Renal cortex interstitium (tissue), 11 donors: ENCODE data around the gene PDE4D. TPM values are rescaled to one million over a fixed set of nuclear protein-coding genes. Genes with fewer than 3 reads are reported as not detected.
A peak's percentile ranks its signal among the peaks of the same experiment; 100 is the strongest.
"Not testable (repeated sequence)": the region's sequence is repeated elsewhere in the genome, so short reads cannot be mapped to it uniquely, and the experiment has no call there.

ENCODE experiments used
- DNase-seq, 11 donors: peaks; one replicate each; pipeline ENCODE4 v3.0.0-alpha.2; 2013; ENCODE audit warnings: low read depth in 9 of 11, low spot score in 4 of 11; ENCODE audit errors: extremely low read depth in 1 of 11
- polyA plus RNA-seq, 3 donors: library from polyadenylated mRNA; unstranded; fragments of 120-200 nt; gene quantifications; one replicate each; pipeline ENCODE4 v1.2.1, GENCODE V29; 2013; ENCODE audit not compliant: insufficient read length in 3 of 3

The PDE4D gene
- polyA plus RNA-seq, 3 donors: 18.6 to 43.9 (median 21.4) TPM

DNA sequence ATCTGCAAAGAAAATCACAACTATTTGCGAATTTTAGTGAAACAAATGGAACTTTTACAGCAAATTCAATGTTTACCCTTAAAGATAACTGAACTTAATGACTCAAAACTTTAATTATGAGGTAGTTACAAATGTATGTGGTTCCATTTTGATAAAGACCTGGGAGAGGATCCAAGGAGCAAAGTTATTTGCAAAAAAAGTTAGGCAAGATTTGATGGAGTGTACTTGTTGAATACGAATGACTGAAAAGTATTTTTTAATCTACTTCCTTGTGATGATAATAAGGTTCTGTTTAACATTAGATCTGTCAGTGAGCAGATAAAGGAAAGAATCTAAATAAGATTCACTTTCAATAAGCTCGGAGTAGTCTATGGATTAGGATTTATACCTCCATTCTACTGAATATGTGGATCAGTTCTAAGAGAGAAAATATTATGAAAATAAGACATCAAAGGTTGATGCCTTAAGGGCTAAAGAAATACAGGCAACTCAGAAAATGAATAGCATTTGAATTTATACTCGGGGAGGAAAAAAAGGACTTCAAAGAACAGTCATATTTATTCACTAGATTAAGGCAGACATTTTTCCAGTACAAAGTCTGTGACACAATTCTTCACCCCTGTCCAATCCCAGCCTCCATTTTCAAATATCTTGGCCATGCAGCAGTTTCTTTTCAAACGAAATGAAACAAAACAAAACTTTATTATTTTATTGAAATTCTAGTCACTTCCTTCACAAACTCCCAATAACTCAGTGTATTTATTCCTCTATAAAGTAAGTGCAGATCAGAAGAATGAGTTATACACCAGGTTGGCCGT lies 199.8 kb downstream of the PDE4D start:
- DNase-seq: no peak

- no peak for DNase-seq
Observed at GRCh38 chr5:59685793-59686192, 207.7 kb downstream of the PDE4D start.

- no peak for DNase-seq
Observed at GRCh38 chr5:59685191-59685530, 208.4 kb downstream of the PDE4D start.

GRCh38 chr5:59684388-59685190 lies 208.9 kb downstream of the PDE4D start:
- no peak for DNase-seq

GRCh38 chr5:59683311-59683710 lies 210.2 kb downstream of the PDE4D start:
- DNase-seq: no peak

DNA sequence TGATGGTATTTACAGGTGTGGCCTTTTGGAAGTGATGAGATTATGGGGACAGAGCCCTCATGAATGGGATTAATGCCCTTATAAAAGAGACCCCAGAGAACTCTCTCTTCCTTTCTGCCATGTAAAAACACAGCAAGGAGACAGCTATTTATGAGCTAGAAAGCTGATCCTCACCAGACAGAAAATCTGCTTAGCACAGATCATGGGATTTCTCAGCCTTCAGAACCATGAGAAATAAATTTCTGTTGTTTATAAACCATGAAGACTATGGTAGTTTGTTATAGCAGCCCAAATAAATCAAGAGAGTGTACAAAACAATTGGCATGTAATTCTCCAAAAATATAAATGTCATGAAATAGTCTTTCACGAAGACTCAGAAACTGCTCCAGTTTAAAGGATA lies 211.0 kb downstream of the PDE4D start:
- no peak for DNase-seq

- DNase-seq: no peak
Observed at GRCh38 chr5:59678943-59679342, 214.6 kb downstream of the PDE4D start.

DNA sequence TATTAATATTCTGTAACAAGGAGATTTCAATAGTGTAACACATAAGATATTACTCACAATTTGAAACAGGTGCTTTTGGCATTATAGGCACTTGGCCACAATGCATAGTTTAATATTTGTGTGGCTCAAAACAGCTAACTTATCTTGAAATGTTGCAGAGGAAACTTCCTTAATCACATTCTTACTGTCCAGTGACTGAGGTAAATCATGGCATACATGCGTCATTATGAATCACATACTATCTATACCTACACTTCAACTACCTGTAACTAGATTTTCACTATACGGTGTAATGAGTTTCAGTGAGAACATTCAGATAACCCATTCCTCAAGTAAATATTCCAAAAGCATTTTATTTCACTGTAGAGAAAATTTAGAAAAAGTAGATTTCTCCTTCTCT lies 218.8 kb downstream of the PDE4D start:
- DNase-seq: no peak

DNA sequence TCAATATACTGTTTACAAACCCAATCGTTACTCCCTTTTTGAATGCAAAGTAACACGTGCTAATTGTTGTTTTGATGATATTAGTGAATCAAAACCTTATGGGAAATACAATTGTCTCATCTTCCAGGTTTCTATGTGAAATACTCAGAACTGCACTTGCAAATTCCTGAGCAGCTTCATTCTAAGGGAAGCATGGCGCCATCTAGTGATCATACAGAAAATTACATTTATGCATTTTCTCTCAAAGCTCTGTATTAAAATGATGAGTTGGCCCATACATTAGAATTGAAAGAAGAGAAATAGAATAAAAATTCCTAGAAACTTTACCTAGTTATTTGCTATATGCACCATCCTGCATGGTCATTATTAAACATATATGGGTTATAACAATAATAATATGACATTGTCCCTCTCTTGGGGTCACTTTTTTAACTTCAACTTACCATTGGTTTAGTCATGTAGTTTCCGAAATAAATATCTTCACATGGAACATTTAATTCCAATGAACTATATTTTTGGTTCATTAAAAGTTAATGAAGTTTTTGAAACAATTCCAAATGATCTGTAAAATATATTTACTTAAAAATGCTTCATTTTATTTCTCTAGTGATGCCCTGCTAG lies 220.0 kb downstream of the PDE4D start:
- DNase-seq: peak in 10 of 11 donors; percentile 13 to 54 (median 30)

GRCh38 chr5:59666440-59667068 lies 227.0 kb downstream of the PDE4D start:
- DNase-seq: no peak

- DNase-seq: not testable (repeated sequence)
Observed at GRCh38 chr5:59665832-59666203, 227.7 kb downstream of the PDE4D start.

- no peak for DNase-seq
Observed at GRCh38 chr5:59665086-59665831, 228.3 kb downstream of the PDE4D start.

DNA sequence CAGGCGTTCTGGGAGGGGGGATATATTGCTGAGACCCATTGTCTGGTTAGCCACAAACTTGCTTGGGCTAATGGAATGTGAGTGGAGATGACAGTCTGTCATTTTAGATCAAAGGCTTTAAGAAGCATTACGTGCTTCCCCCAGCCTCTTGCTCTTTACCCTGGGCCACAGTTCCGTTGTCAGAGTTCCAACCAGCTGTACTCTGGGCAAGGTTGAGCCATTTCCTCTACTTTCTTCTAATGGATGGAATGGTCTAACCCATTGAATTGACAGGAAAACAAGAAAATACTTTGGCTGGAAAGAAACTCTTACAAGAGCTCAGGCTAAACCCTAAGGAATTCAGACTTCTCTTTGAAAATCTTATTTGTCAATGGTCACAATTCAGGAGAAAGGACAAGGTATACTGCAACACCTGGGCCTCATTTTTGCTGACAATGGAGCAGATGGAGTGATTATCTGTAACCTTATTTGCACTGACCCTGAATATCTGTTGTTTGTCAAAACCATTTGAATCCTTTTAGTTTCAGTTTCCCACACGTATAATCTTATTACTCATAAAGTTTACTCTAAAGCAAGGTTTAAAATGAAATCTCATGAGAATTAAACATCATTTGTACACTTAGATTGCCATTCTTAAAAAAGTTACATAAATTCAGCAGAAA lies 231.4 kb downstream of the PDE4D start:
- peak in 1 of 11 donors; percentile 17 for DNase-seq

- DNase-seq: no peak
Observed at GRCh38 chr5:59661311-59661710, 232.2 kb downstream of the PDE4D start.

DNA sequence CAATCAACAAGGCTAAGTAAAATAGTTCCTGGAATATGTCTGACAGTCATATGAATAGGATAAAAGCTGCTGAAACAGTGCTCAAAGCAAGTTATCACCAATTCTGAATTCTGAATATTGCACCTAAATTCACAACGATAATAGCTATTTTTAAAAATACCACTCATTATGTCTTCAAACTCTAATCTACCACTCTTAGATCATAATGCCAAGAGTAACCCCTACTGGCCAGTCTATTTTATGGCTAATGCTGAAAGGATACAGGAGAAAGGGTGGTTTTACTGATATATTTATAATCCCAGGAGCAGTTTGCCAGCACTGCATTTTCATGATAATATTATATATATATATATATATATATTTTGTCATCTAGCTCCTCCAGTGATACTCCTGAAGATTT lies 232.8 kb downstream of the PDE4D start:
- DNase-seq: no peak

DNA sequence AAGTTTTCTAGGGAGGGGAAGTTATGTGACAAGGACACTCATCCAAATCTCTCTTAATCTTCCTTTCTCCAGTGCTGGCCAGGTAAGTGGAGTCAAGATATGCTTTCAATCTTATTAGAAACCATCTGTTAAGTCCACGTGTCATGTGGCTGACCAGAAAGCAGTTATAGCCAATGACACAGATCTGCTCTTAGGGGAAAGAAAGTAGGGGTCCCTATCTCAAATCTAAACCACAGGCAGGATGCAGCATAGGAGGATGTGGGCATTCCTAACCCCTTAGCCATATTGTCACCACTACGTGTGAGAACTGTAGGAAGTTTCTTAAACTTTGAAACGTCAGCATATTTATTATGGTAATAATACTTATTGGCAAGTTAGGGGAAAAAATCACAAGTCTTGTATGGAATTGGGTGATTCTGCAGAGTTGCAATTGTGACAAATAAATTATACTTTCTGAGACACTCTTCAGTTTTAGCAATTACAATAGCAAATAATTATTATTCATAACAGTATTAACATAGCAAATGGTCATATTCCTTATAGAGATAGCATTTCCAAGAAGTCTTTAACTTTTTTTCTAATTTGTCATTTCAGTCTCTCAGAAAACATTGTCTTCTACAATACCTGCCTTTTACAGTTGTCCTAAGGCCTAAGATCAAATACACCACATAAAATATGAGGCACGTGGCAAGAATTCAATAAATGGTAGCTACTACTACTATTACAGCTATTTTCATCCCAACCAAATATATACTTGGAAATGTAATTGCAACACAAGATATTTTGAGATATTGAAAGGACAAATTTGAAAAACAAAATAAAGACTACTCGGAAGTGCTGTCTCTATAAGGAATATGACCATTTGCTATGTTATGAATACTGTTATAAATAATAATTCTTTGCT lies 236.9 kb downstream of the PDE4D start:
- DNase-seq: no peak

DNA sequence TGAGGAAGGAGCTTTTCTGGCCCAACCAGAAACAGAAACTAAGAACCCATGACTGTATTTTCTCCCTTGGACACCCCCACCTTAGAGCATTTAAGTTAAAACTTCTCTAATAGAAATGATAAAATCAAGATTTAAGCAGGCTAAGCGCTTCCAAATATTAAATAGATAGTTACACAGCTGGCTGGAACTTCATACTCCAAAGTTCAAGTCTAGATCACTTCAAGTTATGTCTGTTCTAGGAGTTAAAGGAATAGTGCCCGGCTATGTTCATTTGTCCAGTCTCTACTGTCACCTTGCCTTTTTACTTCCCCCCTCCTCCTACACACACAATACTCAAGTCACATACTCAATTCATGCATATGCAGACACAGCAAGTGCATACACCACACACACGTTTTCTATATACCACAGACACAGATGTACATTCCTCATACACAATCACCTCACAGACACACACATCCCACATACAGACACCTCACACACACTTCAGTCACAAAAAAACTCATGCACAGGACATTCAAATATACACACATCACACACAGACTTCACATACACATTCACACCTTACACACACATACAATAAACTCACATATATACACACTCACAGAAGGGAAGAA lies 237.7 kb downstream of the PDE4D start:
- no peak for DNase-seq
